GM21619 (cell line): Measurements from ENCODE around the gene IL17RD.

ENCODE experiments used
- ATAC-seq: cut with Tn5 transposase; IDR thresholded peaks from one replicate; pipeline ENCODE4 v1.9.1; 2021; ENCODE audit not compliant: unreplicated experiment

IL17RD gene

GRCh38 chr3:57158813-57159738 lies 6.1 kb downstream of the IL17RD start:
- no peak for ATAC-seq

GRCh38 chr3:57158325-57158724 lies 6.8 kb downstream of the IL17RD start:
- ATAC-seq = no peak

- no peak for ATAC-seq
Observed at GRCh38 chr3:57157545-57157944, 7.6 kb downstream of the IL17RD start.

- no peak for ATAC-seq
Observed at GRCh38 chr3:57155310-57155643, 9.9 kb downstream of the IL17RD start.

GRCh38 chr3:57154470-57155309 lies 10.5 kb downstream of the IL17RD start:
- no peak for ATAC-seq

GRCh38 chr3:57152151-57153143 lies 12.7 kb downstream of the IL17RD start:
- no peak for ATAC-seq

- no peak for ATAC-seq
Observed at GRCh38 chr3:57151749-57152148, 13.4 kb downstream of the IL17RD start.

GRCh38 chr3:57151021-57151449 lies 14.1 kb downstream of the IL17RD start:
- ATAC-seq = no peak

- ATAC-seq = no peak
Observed at GRCh38 chr3:57150113-57150581, 15.0 kb downstream of the IL17RD start.

- ATAC-seq = no peak
Observed at GRCh38 chr3:57147071-57147470, 18.1 kb downstream of the IL17RD start.

- no peak for ATAC-seq
Observed at GRCh38 chr3:57145852-57146251, 19.3 kb downstream of the IL17RD start.

- ATAC-seq = no peak
Observed at GRCh38 chr3:57144952-57145351, 20.2 kb downstream of the IL17RD start.

GRCh38 chr3:57143886-57144459 lies 21.2 kb downstream of the IL17RD start:
- ATAC-seq = no peak

- ATAC-seq = no peak
Observed at GRCh38 chr3:57142411-57142723, 22.8 kb downstream of the IL17RD start.

- ATAC-seq = no peak
Observed at GRCh38 chr3:57141719-57142410, 23.3 kb downstream of the IL17RD start.

- ATAC-seq = no peak
Observed at GRCh38 chr3:57140894-57141293, 24.3 kb downstream of the IL17RD start.

GRCh38 chr3:57135964-57136719 lies 29.0 kb downstream of the IL17RD start:
- ATAC-seq = no peak

- ATAC-seq = no peak
Observed at GRCh38 chr3:57133157-57133556, 32.0 kb downstream of the IL17RD start.

GRCh38 chr3:57132674-57133073 lies 32.5 kb downstream of the IL17RD start:
- ATAC-seq = no peak
